PC-9 (cell line): ENCODE measurements around the gene DNM3. TPM values are rescaled to one million over a fixed set of nuclear protein-coding genes. Genes with fewer than 3 reads are reported as not detected.

Source experiments
- BruUV-seq: library from RNA; stranded (reverse); fragments of 400-500 nt; replicated peaks from 2 replicates; lab custom pipeline; 2021; lab: Mats Ljungman, UMichigan
- CTCF ChIA-PET: fragments of 300-600 bp; sonication (Branson Sonifier 250); formaldehyde crosslinking; loops from one replicate; lab custom pipeline; 2022; ENCODE audit warnings: antibody characterized with exemption; lab: Charles Lee
- POLR2A ChIA-PET: fragments of 300-600 bp; sonication (Branson Sonifier 250); formaldehyde crosslinking; loops from one replicate; lab custom pipeline; 2022; ENCODE audit warnings: antibody characterized with exemption; ENCODE audit not compliant: unreplicated experiment; lab: Charles Lee
- DNase-seq, 2 experiments: peaks; one replicate each; pipeline versions ENCODE4 v3.0.0 to v3.0.0-alpha.2; 2015 to 2022; ENCODE audit warnings: mixed read lengths in 1 of 2
- H2AFZ ChIP-seq: fragments of 200-600 bp; sonication (generic); 2 replicates; pipeline ENCODE4 v1.8.1; 2017; ENCODE audit warnings: antibody characterized with exemption
- H3F3A ChIP-seq: fragments of 200-600 bp; sonication (generic); 2 replicates; pipeline ENCODE4 v1.8.1; 2017; ENCODE audit warnings: antibody characterized with exemption, mild to moderate bottlenecking, low read depth; ENCODE audit not compliant: insufficient read depth
- H3K27ac ChIP-seq: fragments of 200-600 bp; sonication (generic); 2 replicates; pipeline ENCODE4 v1.6.1; 2016; ENCODE audit warnings: mixed run types
- H3K27me3 ChIP-seq: fragments of 200-600 bp; sonication (generic); 2 replicates; pipeline ENCODE4 v1.6.1; 2016; ENCODE audit warnings: low read depth, mixed run types; ENCODE audit not compliant: insufficient read depth
- H3K36me3 ChIP-seq: fragments of 200-600 bp; sonication (generic); 2 replicates; pipeline ENCODE4 v1.6.1; 2016; ENCODE audit warnings: low read depth, mixed run types
- H3K4me1 ChIP-seq: fragments of 200-600 bp; sonication (generic); replicated peaks from 2 replicates; pipeline ENCODE4 v1.6.1; 2016; ENCODE audit warnings: mixed run types; ENCODE audit not compliant: insufficient read depth
- H3K4me2 ChIP-seq: fragments of 200-600 bp; sonication (generic); 2 replicates; pipeline ENCODE4 v1.6.1; 2017; ENCODE audit warnings: mixed run types
- H3K4me3 ChIP-seq: fragments of 200-600 bp; sonication (generic); 2 replicates; pipeline ENCODE4 v1.6.1; 2016; ENCODE audit warnings: mixed run types
- H3K79me2 ChIP-seq: fragments of 200-600 bp; sonication (generic); 2 replicates; pipeline ENCODE4 v1.6.1; 2017; ENCODE audit warnings: low read depth, mixed run types
- H3K9me2 ChIP-seq: fragments of 200-600 bp; sonication (generic); 2 replicates; pipeline ENCODE4 v1.8.1; 2017; ENCODE audit warnings: mild to moderate bottlenecking; ENCODE audit not compliant: insufficient read depth
- H3K9me3 ChIP-seq: fragments of 200-600 bp; sonication (generic); 2 replicates; pipeline ENCODE4 v1.8.1; 2016; ENCODE audit warnings: low read depth; ENCODE audit not compliant: insufficient read depth
- H4K20me1 ChIP-seq: fragments of 200-600 bp; sonication (generic); 2 replicates; pipeline ENCODE4 v1.8.1; 2017; ENCODE audit not compliant: insufficient read depth
- CTCF ChIP-seq: fragments of 200-600 bp; sonication (generic); conservative IDR thresholded peaks from 2 replicates; pipeline ENCODE4 v1.6.1; 2017; ENCODE audit warnings: mixed run types, antibody characterized with exemption, mild to moderate bottlenecking, moderate library complexity
- EZH2 ChIP-seq: fragments of 200-600 bp; sonication (generic); IDR thresholded peaks from 2 replicates; pipeline ENCODE4 v1.8.0; 2017; ENCODE audit warnings: antibody characterized with exemption, low read depth
- intact Hi-C: fragments of 100-400 bp; cut with micrococcal nuclease; formaldehyde crosslinking; loops from one replicate; pipeline ENCODE4 v1.10.0; 2022; ENCODE audit not compliant: unreplicated experiment
- total RNA-seq: library from RNA; stranded (reverse); gene quantifications from 2 replicates; pipeline ENCODE4 v1.2.3, GENCODE V29; 2021

DNM3 gene
- total RNA-seq, 1 experiment from 2014 or later: 1.7 TPM

GRCh38 chr1:171941920-171942319, 100.6 kb downstream of the DNM3 start:
- CTCF ChIA-PET: no interaction called here
- DNase-seq: no peak
- no peaks in the 10 kb centered on the region for H4K20me1 ChIP-seq
- TF ChIP-seq EZH2 (no peak), CTCF (no peak)
- no peak overlapping the region for H3K27ac ChIP-seq
- no peaks in the 10 kb centered on the region for H3F3A ChIP-seq
- H3K79me2 ChIP-seq: no peaks in the 10 kb centered on the region
- no peaks in the 10 kb centered on the region for H3K4me1 ChIP-seq
- H3K27me3 ChIP-seq: no peaks in the 10 kb centered on the region
- no TSS peak for BruUV-seq
- H3K36me3 ChIP-seq: no peaks in the 10 kb centered on the region
- intact Hi-C loops: no loop called here
- H3K9me2 ChIP-seq: 0 out of 2 replicates have a peak, but pooled peaks cover 6% of the 10 kb centered on the region
- H3K9me3 ChIP-seq: no peaks in the 10 kb centered on the region
- no peak overlapping the region for H3K4me2 ChIP-seq
- H3K4me3 ChIP-seq: no peak overlapping the region
- no peak overlapping the region for H2AFZ ChIP-seq
- POLR2A ChIA-PET: no interaction called here

GRCh38 chr1:171943973-171944561, 102.8 kb downstream of the DNM3 start:
- no TSS peak for BruUV-seq

GRCh38 chr1:171948511-171948910, 107.2 kb downstream of the DNM3 start:
- CTCF ChIA-PET: no interaction called here
- DNase-seq: peak in 1 of 2 experiments; percentile 57
- Histone ChIP-seq H3K9me2 (no peaks in the 10 kb centered on the region; the same call in 1 of the 2 replicates), H3K27me3 (no peaks in the 10 kb centered on the region), H3K79me2 (no peaks in the 10 kb centered on the region), H3K4me3 (no peak overlapping the region), H3K4me2 (no peak overlapping the region), H3K27ac (no peak overlapping the region), H3K9me3 (no peaks in the 10 kb centered on the region), H3K4me1 (0 out of 2 replicates have a peak, but pooled peaks cover 5% of the 10 kb centered on the region), H3F3A (no peaks in the 10 kb centered on the region), H3K36me3 (no peaks in the 10 kb centered on the region), H2AFZ (no peak overlapping the region), H4K20me1 (no peaks in the 10 kb centered on the region)
- no peak for TF ChIP-seq CTCF
- no peak for TF ChIP-seq EZH2
- intact Hi-C loops: no loop called here
- BruUV-seq: no TSS peak
- POLR2A ChIA-PET: interaction anchor here (0.6 to 0.7 kb wide), 3 partner anchors 14 to 80 kb away, joined by 4 to 7 read pairs (median 5); no protein-coding TSS in a partner anchor

More at GRCh38 chr1:171943973-171944561, 102.8 kb downstream of the DNM3 start:
- POLR2A ChIA-PET: interaction anchor here (0.6 kb wide), 1 partner anchor 15 kb away, joined by 4 read pairs; no protein-coding TSS in a partner anchor
- H3K4me2 ChIP-seq: no peak overlapping the region
- CTCF ChIA-PET: no interaction called here
- H3K4me3 ChIP-seq: no peak overlapping the region
- H3K9me3 ChIP-seq: no peaks in the 10 kb centered on the region
- no peaks in the 10 kb centered on the region for H3K27me3 ChIP-seq
- 0 out of 2 replicates have a peak, but pooled peaks cover 5% of the 10 kb centered on the region for H3K4me1 ChIP-seq
- no peak overlapping the region for H2AFZ ChIP-seq
- no peaks in the 10 kb centered on the region for H3F3A ChIP-seq
- H3K9me2 ChIP-seq: 0 out of 2 replicates have a peak, but pooled peaks cover 3% of the 10 kb centered on the region
- H3K27ac ChIP-seq: no peak overlapping the region
- no peak for TF ChIP-seq CTCF
- no peak for TF ChIP-seq EZH2
- no peaks in the 10 kb centered on the region for H3K79me2 ChIP-seq
- no peaks in the 10 kb centered on the region for H3K36me3 ChIP-seq
- no peak for DNase-seq
- H4K20me1 ChIP-seq: no peaks in the 10 kb centered on the region
- intact Hi-C loops: no loop called here
